Measurements from ENCODE around the gene SLC38A9. TPM values are rescaled to one million over a fixed set of nuclear protein-coding genes. Genes with fewer than 3 reads are reported as not detected.
A peak's percentile ranks its signal among the peaks of the same experiment; 100 is the strongest.

SLC38A9 gene
- total and polyA plus RNA-seq, 2 experiments from 2014 or later: 17.0 to 23.8 TPM

- no peak overlapping the region for H3K4me2 ChIP-seq (ENCODE audit: unreplicated experiment)
- in situ Hi-C loops (cut with MboI): no loop called here
- H2AFZ ChIP-seq: no peak overlapping the region
- no peak overlapping the region for H3K4me3 ChIP-seq
- H3K9ac ChIP-seq: no peak overlapping the region
- no peak overlapping the region for H3K27ac ChIP-seq
- no peaks in the 10 kb centered on the region for H4K20me1 ChIP-seq (ENCODE audit: insufficient read depth)
- no peaks in the 10 kb centered on the region for H3K9me2 ChIP-seq (ENCODE audit: insufficient read depth)
- H3K27me3 ChIP-seq (replicated peaks; ENCODE audit: insufficient read depth): no peaks in the 10 kb centered on the region
- no peaks in the 10 kb centered on the region for H3K9me3 ChIP-seq (ENCODE audit: low read depth)
- no peaks in the 10 kb centered on the region for H3K36me3 ChIP-seq (ENCODE audit: low read depth)
- no peaks in the 10 kb centered on the region for H3K79me2 ChIP-seq (ENCODE audit: insufficient read depth)
- whole genome bisulfite sequencing, 2 experiments (ENCODE audit: low coverage in 1 of 2, low lambda C conversion rate in 2 of 2, missing lambda C conversion rate in 2 of 2): 59 to 74% methylated on average over 5 of the region's 5 CpGs
- TF ChIP-seq EZH2phosphoT487 (IDR thresholded peaks at IDR 0.05; ENCODE audit: insufficient read depth, low read depth) (no peak), EZH2 (IDR thresholded peaks at IDR 0.05; ENCODE audit: insufficient read depth, poor library complexity, severe bottlenecking) (no peak)
- no peak for DNase-seq
- peaks cover 27% of the 10 kb centered on the region for H3K4me1 ChIP-seq (ENCODE audit: insufficient read depth)
- H3F3A ChIP-seq (ENCODE audit: insufficient read depth): peaks cover 23% of the 10 kb centered on the region
Observed at GRCh38 chr5:55629815-55630214, 82.3 kb downstream of the SLC38A9 start.

GRCh38 chr5:55626790-55627189 lies 85.3 kb downstream of the SLC38A9 start:
- no peaks in the 10 kb centered on the region for H3K36me3 ChIP-seq (ENCODE audit: low read depth)
- H3K4me2 ChIP-seq (ENCODE audit: unreplicated experiment): no peak overlapping the region
- no peaks in the 10 kb centered on the region for H3K27me3 ChIP-seq (replicated peaks; ENCODE audit: insufficient read depth)
- 36 to 37% methylated on average over 3 of the region's 3 CpGs for WGBS, 2 experiments (ENCODE audit: low coverage in 1 of 2, low lambda C conversion rate in 2 of 2, missing lambda C conversion rate in 2 of 2)
- no peak for TF ChIP-seq EZH2phosphoT487 (IDR thresholded peaks at IDR 0.05; ENCODE audit: insufficient read depth, low read depth)
- no peak for TF ChIP-seq EZH2 (IDR thresholded peaks at IDR 0.05; ENCODE audit: insufficient read depth, poor library complexity, severe bottlenecking)
- H3K9me3 ChIP-seq (ENCODE audit: low read depth): no peaks in the 10 kb centered on the region
- peak; percentile 13 for DNase-seq
- no peaks in the 10 kb centered on the region for H3K79me2 ChIP-seq (ENCODE audit: insufficient read depth)
- H3K4me3 ChIP-seq: no peak overlapping the region
- H2AFZ ChIP-seq: no peak overlapping the region
- H4K20me1 ChIP-seq (ENCODE audit: insufficient read depth): no peaks in the 10 kb centered on the region
- peaks cover 11% of the 10 kb centered on the region for H3F3A ChIP-seq (ENCODE audit: insufficient read depth)
- in situ Hi-C loops (cut with MboI): no loop called here
- H3K9me2 ChIP-seq (ENCODE audit: insufficient read depth): no peaks in the 10 kb centered on the region
- peaks cover 8% of the 10 kb centered on the region for H3K4me1 ChIP-seq (ENCODE audit: insufficient read depth)
- no peak overlapping the region for H3K27ac ChIP-seq
- H3K9ac ChIP-seq: no peak overlapping the region

- no peak for DNase-seq
- Histone ChIP-seq H3K27me3 (replicated peaks; ENCODE audit: insufficient read depth) (no peaks in the 10 kb centered on the region), H4K20me1 (ENCODE audit: insufficient read depth) (no peaks in the 10 kb centered on the region), H3K4me1 (ENCODE audit: insufficient read depth) (peaks cover 8% of the 10 kb centered on the region), H3K4me2 (ENCODE audit: unreplicated experiment) (no peak overlapping the region), H3K9me3 (ENCODE audit: low read depth) (no peaks in the 10 kb centered on the region), H3K9ac (no peak overlapping the region), H3K4me3 (no peak overlapping the region), H3K36me3 (ENCODE audit: low read depth) (no peaks in the 10 kb centered on the region), H3K9me2 (ENCODE audit: insufficient read depth) (no peaks in the 10 kb centered on the region), H3F3A (ENCODE audit: insufficient read depth) (peaks cover 11% of the 10 kb centered on the region), H3K79me2 (ENCODE audit: insufficient read depth) (no peaks in the 10 kb centered on the region), H2AFZ (no peak overlapping the region), H3K27ac (no peak overlapping the region)
- TF ChIP-seq EZH2 (IDR thresholded peaks at IDR 0.05; ENCODE audit: insufficient read depth, poor library complexity, severe bottlenecking): no peak
- TF ChIP-seq EZH2phosphoT487 (IDR thresholded peaks at IDR 0.05; ENCODE audit: insufficient read depth, low read depth): no peak
- in situ Hi-C loops (cut with MboI): no loop called here
Observed at GRCh38 chr5:55625913-55626312, 86.2 kb downstream of the SLC38A9 start.

GRCh38 chr5:55625589-55625909 lies 86.6 kb downstream of the SLC38A9 start:
- no peak overlapping the region for H2AFZ ChIP-seq

More at GRCh38 chr5:55625589-55625909, 86.6 kb downstream of the SLC38A9 start:
- in situ Hi-C loops (cut with MboI): no loop called here
- no peak overlapping the region for H3K9ac ChIP-seq
- H3K27me3 ChIP-seq (replicated peaks; ENCODE audit: insufficient read depth): no peaks in the 10 kb centered on the region
- H3K4me1 ChIP-seq (ENCODE audit: insufficient read depth): peaks cover 8% of the 10 kb centered on the region
- peaks cover 11% of the 10 kb centered on the region for H3F3A ChIP-seq (ENCODE audit: insufficient read depth)
- no peak overlapping the region for H3K27ac ChIP-seq
- H3K4me3 ChIP-seq: no peak overlapping the region
- no peaks in the 10 kb centered on the region for H3K9me3 ChIP-seq (ENCODE audit: low read depth)
- 91 to 94% methylated on average over 4 of the region's 4 CpGs for WGBS, 2 experiments (ENCODE audit: low coverage in 1 of 2, low lambda C conversion rate in 2 of 2, missing lambda C conversion rate in 2 of 2)
- no peaks in the 10 kb centered on the region for H4K20me1 ChIP-seq (ENCODE audit: insufficient read depth)
- no peak overlapping the region for H3K4me2 ChIP-seq (ENCODE audit: unreplicated experiment)
- H3K36me3 ChIP-seq (ENCODE audit: low read depth): no peaks in the 10 kb centered on the region
- DNase-seq: no peak
- H3K9me2 ChIP-seq (ENCODE audit: insufficient read depth): no peaks in the 10 kb centered on the region
- TF ChIP-seq EZH2 (IDR thresholded peaks at IDR 0.05; ENCODE audit: insufficient read depth, poor library complexity, severe bottlenecking) (no peak), EZH2phosphoT487 (IDR thresholded peaks at IDR 0.05; ENCODE audit: insufficient read depth, low read depth) (no peak)
- no peaks in the 10 kb centered on the region for H3K79me2 ChIP-seq (ENCODE audit: insufficient read depth)

Measured in GM23248 (cell line).